ENCODE data around the gene ARG2.

Gene ARG2

GRCh38 chr14:67641480-67641879, 21.8 kb downstream of the ARG2 start:
- no peak for DNase-seq

- DNase-seq: no peak
Measured at GRCh38 chr14:67641902-67642749, 22.4 kb downstream of the ARG2 start.

- DNase-seq: no peak
Measured at GRCh38 chr14:67643713-67644112, 24.0 kb downstream of the ARG2 start.

- DNase-seq: no peak
Measured at GRCh38 chr14:67644428-67644827, 24.7 kb downstream of the ARG2 start.

- DNase-seq: no peak
Measured at GRCh38 chr14:67645414-67645813, 25.7 kb downstream of the ARG2 start.

- DNase-seq: no peak
Measured at GRCh38 chr14:67646131-67646530, 26.4 kb downstream of the ARG2 start.

- no peak for DNase-seq
Measured at GRCh38 chr14:67650151-67650550, 30.4 kb downstream of the ARG2 start.

GRCh38 chr14:67650694-67651093, 31.0 kb downstream of the ARG2 start:
- no peak for DNase-seq

- DNase-seq: no peak
Measured at GRCh38 chr14:67652189-67652588, 32.5 kb downstream of the ARG2 start.

- DNase-seq: no peak
Measured at GRCh38 chr14:67653651-67654280, 34.0 kb downstream of the ARG2 start.

GRCh38 chr14:67663633-67664032, 43.9 kb downstream of the ARG2 start:
- no peak for DNase-seq

GRCh38 chr14:67665868-67666267, 46.1 kb downstream of the ARG2 start:
- DNase-seq: no peak

GRCh38 chr14:67666750-67667449, 47.2 kb downstream of the ARG2 start:
- peak; percentile 11 for DNase-seq

- no peak for DNase-seq
Measured at GRCh38 chr14:67668559-67668958, 48.8 kb downstream of the ARG2 start.

GRCh38 chr14:67673451-67673850, 53.7 kb downstream of the ARG2 start:
- no peak for DNase-seq

GRCh38 chr14:67674139-67674479, 54.4 kb downstream of the ARG2 start:
- peak; percentile 54 for DNase-seq

- peak; percentile 77 for DNase-seq
Measured at GRCh38 chr14:67674480-67675218, 54.9 kb downstream of the ARG2 start, which contains the start of gene VTI1B. Gene VTI1B (minus strand): TSS chr14:67674632. CDS start chr14:67674489, 143 bp downstream.

GRCh38 chr14:67675219-67675582, 55.5 kb downstream of the ARG2 start:
- no peak for DNase-seq

- no peak for DNase-seq
Measured at GRCh38 chr14:67679006-67679405, 59.3 kb downstream of the ARG2 start.

- no peak for DNase-seq
Measured at GRCh38 chr14:67680121-67680602, 60.4 kb downstream of the ARG2 start.

- DNase-seq: no peak
Measured at GRCh38 chr14:67680941-67681340, 61.2 kb downstream of the ARG2 start.

- DNase-seq: no peak
Measured at GRCh38 chr14:67683842-67684241, 64.1 kb downstream of the ARG2 start.

GRCh38 chr14:67690011-67690410, 70.3 kb downstream of the ARG2 start:
- DNase-seq: no peak
